ENCODE measurements around the gene TBC1D22A. TPM values are rescaled to one million over a fixed set of nuclear protein-coding genes. Genes with fewer than 3 reads are reported as not detected.

TBC1D22A gene
- total and polyA plus RNA-seq, 2 donors (not counting 3 experiments of a cell fraction or from before 2014, with no cell fraction given) = 26.1 to 32.4 TPM

GRCh38 chr22:47144076-47144765, 381.8 kb downstream of the TBC1D22A start:
- H3K9me3 ChIP-seq (replicated peaks; ENCODE audit: control insufficient read depth, insufficient read depth, low read length) = no peaks in the 10 kb centered on the region
- no peak overlapping the region for H3K9ac ChIP-seq (replicated peaks; ENCODE audit: extremely low read depth, insufficient read depth, low read length)
- BruUV-seq (replicated peaks) = no TSS peak
- H3K4me3 ChIP-seq (replicated peaks in 1 of 3; ENCODE audit: insufficient read depth in 1 of 3, low read depth in 1 of 3, low read length in 3 of 3) = no peak overlapping the region
- no peaks in the 10 kb centered on the region for H3K79me2 ChIP-seq (ENCODE audit: control insufficient read depth, insufficient read depth, low read length)
- TF ChIP-seq JUN (IDR thresholded peaks at IDR 0.05; ENCODE audit: borderline replicate concordance, insufficient read depth, insufficient read length, low read depth) (no peak), EZH2 (IDR thresholded peaks at IDR 0.05; ENCODE audit: borderline replicate concordance, low read depth, low read length, severe bottlenecking) (no peak), MYC (IDR thresholded peaks at IDR 0.05; ENCODE audit: low read depth, low read length) (no peak), MAX (IDR thresholded peaks at IDR 0.05; ENCODE audit: insufficient read depth, insufficient read length) (no peak), CTCF (IDR thresholded peaks at IDR 0.05; ENCODE audit: extremely low read depth in 1 of 2, insufficient read depth in 1 of 2, low read depth in 1 of 2, low read length in 2 of 2) (no peak), FOS (IDR thresholded peaks at IDR 0.05; ENCODE audit: borderline replicate concordance, insufficient read depth, low read length) (no peak), GATA2 (IDR thresholded peaks at IDR 0.05; ENCODE audit: insufficient read depth, insufficient read length, low read depth, low read length) (no peak), POLR2A (IDR thresholded peaks at IDR 0.05; ENCODE audit: low read depth, low read length) (no peak), POLR2AphosphoS5 (IDR thresholded peaks at IDR 0.05; ENCODE audit: insufficient read depth, low read depth, low read length) (no peak)
- no peaks in the 10 kb centered on the region for H4K20me1 ChIP-seq (replicated peaks; ENCODE audit: control insufficient read depth, extremely low read depth, insufficient read depth, low read length)
- no peak overlapping the region for H2AFZ ChIP-seq (ENCODE audit: low read depth, low read length)
- DNase-seq (ENCODE audit: low read depth, low spot score) (no peak), FAIRE-seq (no peak)
- POLR2A ChIA-PET = no interaction called here
- no peaks in the 10 kb centered on the region for H3K36me3 ChIP-seq (ENCODE audit: control insufficient read depth in 2 of 2, extremely low read depth in 1 of 2, insufficient read depth in 2 of 2, low read length in 2 of 2)
- H3K27me3 ChIP-seq (ENCODE audit: control insufficient read depth in 2 of 2, insufficient read depth in 2 of 2, low read length in 2 of 2) = no peaks in the 10 kb centered on the region
- H3K4me1 ChIP-seq (ENCODE audit: control insufficient read depth, extremely low read depth, insufficient read depth, low read length) = no peaks in the 10 kb centered on the region
- dilution Hi-C loops (cut with MboI; ENCODE audit: extremely low pct_ligation_motif_present, low sequenced_read_pairs) (no loop called here), intact Hi-C loops (cut with micrococcal nuclease) (no loop called here)
- H3K4me2 ChIP-seq (ENCODE audit: insufficient read depth, low read length) = no peak overlapping the region
- CTCF ChIA-PET = no interaction called here
- H3K27ac ChIP-seq (ENCODE audit: insufficient read depth, low read depth, low read length) = no peak overlapping the region
- H3K9me1 ChIP-seq (replicated peaks; ENCODE audit: control insufficient read depth, extremely low read depth, insufficient read depth, low read length) = no peaks in the 10 kb centered on the region
